Mesenchymal stem cell (in vitro differentiated cells and primary cell): ENCODE measurements around the gene SMYD4.

ENCODE experiments used
- DNase-seq: peaks from one replicate; pipeline ENCODE4 v3.0.0-alpha.2; 2013
- H2AFZ ChIP-seq: one replicate; pipeline ENCODE4 v1.6.1; 2013; ENCODE audit warnings: low read depth, mild to moderate bottlenecking, control low read depth, inconsistent platforms, low read length, moderate library complexity
- H2AK5ac ChIP-seq: 2 replicates; pipeline ENCODE4 v1.6.1; 2013; ENCODE audit warnings: low read length, moderate library complexity, mild to moderate bottlenecking, inconsistent platforms; ENCODE audit not compliant: severe bottlenecking
- H2BK120ac ChIP-seq: one replicate; pipeline ENCODE4 v1.6.1; 2013; ENCODE audit warnings: low read depth, mild to moderate bottlenecking, inconsistent platforms, low read length, moderate library complexity
- H2BK12ac ChIP-seq, 2 experiments: one replicate each; pipeline ENCODE4 v1.6.1; 2013; ENCODE audit warnings: inconsistent platforms in 2 of 2, low read length in 2 of 2, mild to moderate bottlenecking in 2 of 2, moderate library complexity in 2 of 2, control low read depth in 1 of 2
- H2BK15ac ChIP-seq: one replicate; pipeline ENCODE4 v1.6.1; 2013; ENCODE audit warnings: mild to moderate bottlenecking, low read depth, inconsistent platforms; ENCODE audit not compliant: poor library complexity, severe bottlenecking
- H2BK5ac ChIP-seq: 2 replicates; pipeline ENCODE4 v1.6.1; 2013; ENCODE audit warnings: low read depth, mild to moderate bottlenecking, low read length, control low read depth, inconsistent platforms; ENCODE audit not compliant: poor library complexity, severe bottlenecking
- H3K14ac ChIP-seq, 2 experiments: one replicate each; pipeline ENCODE4 v1.6.1; 2013; ENCODE audit warnings: inconsistent platforms in 2 of 2, low read length in 2 of 2, control low read depth in 1 of 2, mild to moderate bottlenecking in 1 of 2, moderate library complexity in 1 of 2
- H3K18ac ChIP-seq, 2 experiments: one replicate each; pipeline ENCODE4 v1.6.1; 2013; ENCODE audit warnings: inconsistent platforms in 2 of 2, low read length in 2 of 2, control low read depth in 1 of 2, low read depth in 1 of 2, mild to moderate bottlenecking in 1 of 2
- H3K23ac ChIP-seq, 2 experiments: one replicate each; pipeline ENCODE4 v1.6.1; 2013; ENCODE audit warnings: inconsistent platforms in 2 of 2, low read length in 2 of 2, mild to moderate bottlenecking in 2 of 2, moderate library complexity in 2 of 2, control low read depth in 1 of 2
- H3K27ac ChIP-seq: 2 replicates; pipeline ENCODE4 v1.5.1; 2013; ENCODE audit warnings: mild to moderate bottlenecking, moderate library complexity, low read length, control low read depth, inconsistent platforms; ENCODE audit not compliant: poor library complexity, severe bottlenecking
- H3K27me3 ChIP-seq, 2 experiments: 2 replicates each; pipeline versions ENCODE4 v1.6.1 to v1.7.0; 2013; ENCODE audit warnings: low read length in 2 of 2, mild to moderate bottlenecking in 2 of 2, moderate library complexity in 2 of 2, control low read depth in 1 of 2, inconsistent platforms in 1 of 2; ENCODE audit not compliant: control insufficient read depth in 1 of 2, insufficient read depth in 1 of 2
- H3K36me3 ChIP-seq, 2 experiments: 2 replicates each; pipeline versions ENCODE4 v1.6.1 to v1.7.0; 2013; ENCODE audit warnings: low read length in 2 of 2, control low read depth in 1 of 2, inconsistent platforms in 1 of 2, low read depth in 1 of 2, mild to moderate bottlenecking in 1 of 2; ENCODE audit not compliant: insufficient read depth in 2 of 2, control insufficient read depth in 1 of 2
- H3K4ac ChIP-seq, 2 experiments: one replicate each; pipeline ENCODE4 v1.6.1; 2013; ENCODE audit warnings: inconsistent platforms in 2 of 2, low read length in 2 of 2, mild to moderate bottlenecking in 2 of 2, moderate library complexity in 2 of 2, control low read depth in 1 of 2, low read depth in 1 of 2
- H3K4me1 ChIP-seq: 2 replicates; pipeline ENCODE4 v1.6.1; 2013; ENCODE audit warnings: low read depth, low read length, control low read depth; ENCODE audit not compliant: control insufficient read depth, insufficient read depth
- H3K4me2 ChIP-seq: 2 replicates; pipeline ENCODE4 v1.6.1; 2013; ENCODE audit warnings: low read length, mild to moderate bottlenecking, inconsistent platforms; ENCODE audit not compliant: poor library complexity, severe bottlenecking
- H3K4me3 ChIP-seq, 2 experiments: 2 replicates each; pipeline versions ENCODE4 v1.5.1 to v1.7.0; 2013; ENCODE audit warnings: low read length in 2 of 2, mild to moderate bottlenecking in 2 of 2, control low read depth in 1 of 2, low read depth in 1 of 2; ENCODE audit not compliant: insufficient read depth in 1 of 2
- H3K79me1 ChIP-seq: replicated peaks from 2 replicates; pipeline ENCODE4 v1.6.1; 2013; ENCODE audit warnings: mild to moderate bottlenecking, control low read depth, low read length, inconsistent platforms; ENCODE audit not compliant: poor library complexity, severe bottlenecking
- H3K9ac ChIP-seq: 2 replicates; pipeline ENCODE4 v1.7.0; 2013; ENCODE audit warnings: mild to moderate bottlenecking, low read length, moderate library complexity
- H3K9me3 ChIP-seq: 2 replicates; pipeline ENCODE4 v1.7.0; 2013; ENCODE audit warnings: mild to moderate bottlenecking, low read length; ENCODE audit not compliant: control insufficient read depth
- H4K8ac ChIP-seq: one replicate; pipeline ENCODE4 v1.6.1; 2013; ENCODE audit warnings: inconsistent platforms, mild to moderate bottlenecking, low read length, moderate library complexity
- H4K91ac ChIP-seq: one replicate; pipeline ENCODE4 v1.6.1; 2013; ENCODE audit warnings: mild to moderate bottlenecking, low read length, inconsistent platforms
- WGBS: methylation state at CpG from one replicate; pipeline ENCODE4 v1.1.7; 2013; ENCODE audit warnings: mixed read lengths; 5-methylcytosine and 5-hydroxymethylcytosine counted together

The SMYD4 gene

GRCh38 chr17:1758807-1759206 is 70.9 kb downstream of the SMYD4 start:
- H3K18ac ChIP-seq: no peak overlapping the region
- H2BK12ac ChIP-seq: no peak overlapping the region
- no peak overlapping the region for H3K14ac ChIP-seq
- H2BK15ac ChIP-seq: no peak overlapping the region
- no peak overlapping the region for H3K9ac ChIP-seq
- H3K4me1 ChIP-seq: peaks cover 36% of the 10 kb centered on the region
- H2AK5ac ChIP-seq: no peak overlapping the region
- DNase-seq: no peak
- H4K91ac ChIP-seq: no peak overlapping the region
- no peaks in the 10 kb centered on the region for H3K36me3 ChIP-seq
- H2BK5ac ChIP-seq: no peak overlapping the region
- no peak overlapping the region for H2BK120ac ChIP-seq
- no peak overlapping the region for H3K4me2 ChIP-seq
- 94% methylated on average over 13 of the region's 15 CpGs for WGBS
- no peaks in the 10 kb centered on the region for H3K79me1 ChIP-seq
- H2AFZ ChIP-seq: no peak overlapping the region
- H3K27me3 ChIP-seq: no peaks in the 10 kb centered on the region
- H3K9me3 ChIP-seq: no peaks in the 10 kb centered on the region
- no peak overlapping the region for H3K4ac ChIP-seq
- no peak overlapping the region for H4K8ac ChIP-seq
- H3K27ac ChIP-seq: no peak overlapping the region
- no peak overlapping the region for H3K4me3 ChIP-seq
- no peak overlapping the region for H3K23ac ChIP-seq

- no peak overlapping the region for H3K9ac ChIP-seq
- peak overlapping the region in 1 of 2 experiments; percentile 58 for H3K18ac ChIP-seq
- H3K36me3 ChIP-seq: no peaks in the 10 kb centered on the region
- no peak overlapping the region for H3K27ac ChIP-seq
- H2AFZ ChIP-seq: no peak overlapping the region
- no peak for DNase-seq
- peak overlapping the region; percentile 54 for H4K8ac ChIP-seq
- no peak overlapping the region for H2AK5ac ChIP-seq
- no peaks in the 10 kb centered on the region for H3K79me1 ChIP-seq
- no peak overlapping the region for H3K4me3 ChIP-seq
- H2BK5ac ChIP-seq: no peak overlapping the region
- WGBS: 39% methylated on average over 17 of the region's 17 CpGs
- H3K23ac ChIP-seq: no peak overlapping the region
- no peak overlapping the region for H3K4ac ChIP-seq
- peaks cover 28% of the 10 kb centered on the region for H3K4me1 ChIP-seq
- no peaks in the 10 kb centered on the region for H3K27me3 ChIP-seq
- no peak overlapping the region for H3K4me2 ChIP-seq
- peak overlapping the region in 1 of 2 experiments; percentile 23 for H2BK12ac ChIP-seq
- H3K14ac ChIP-seq: no peak overlapping the region
- no peaks in the 10 kb centered on the region for H3K9me3 ChIP-seq
- no peak overlapping the region for H2BK120ac ChIP-seq
- H4K91ac ChIP-seq: no peak overlapping the region
- no peak overlapping the region for H2BK15ac ChIP-seq
These were observed 73.9 kb downstream of the SMYD4 start for GRCh38 chr17:1755827-1756262.

GRCh38 chr17:1755252-1755826 is 74.4 kb downstream of the SMYD4 start:
- Histone ChIP-seq H4K8ac (peak overlapping the region; percentile 54), H2BK120ac (no peak overlapping the region), H3K18ac (peak overlapping the region in 1 of 2 experiments; percentile 58), H3K9ac (no peak overlapping the region), H3K4me2 (no peak overlapping the region), H3K27ac (no peak overlapping the region), H2BK15ac (no peak overlapping the region), H3K4me1 (peaks cover 28% of the 10 kb centered on the region), H3K4ac (peak overlapping the region in 1 of 2 experiments; percentile 11), H3K9me3 (no peaks in the 10 kb centered on the region), H3K79me1 (no peaks in the 10 kb centered on the region), H2AFZ (no peak overlapping the region), H4K91ac (peak overlapping the region; percentile 58), H3K36me3 (no peaks in the 10 kb centered on the region), H2BK5ac (no peak overlapping the region), H3K14ac (no peak overlapping the region), H3K4me3 (no peak overlapping the region), H3K27me3 (no peaks in the 10 kb centered on the region), H3K23ac (no peak overlapping the region), H2AK5ac (no peak overlapping the region), H2BK12ac (peak overlapping the region in 1 of 2 experiments; percentile 76)
- no peak for DNase-seq
- 89% methylated on average over 19 of the region's 20 CpGs for WGBS

DNA sequence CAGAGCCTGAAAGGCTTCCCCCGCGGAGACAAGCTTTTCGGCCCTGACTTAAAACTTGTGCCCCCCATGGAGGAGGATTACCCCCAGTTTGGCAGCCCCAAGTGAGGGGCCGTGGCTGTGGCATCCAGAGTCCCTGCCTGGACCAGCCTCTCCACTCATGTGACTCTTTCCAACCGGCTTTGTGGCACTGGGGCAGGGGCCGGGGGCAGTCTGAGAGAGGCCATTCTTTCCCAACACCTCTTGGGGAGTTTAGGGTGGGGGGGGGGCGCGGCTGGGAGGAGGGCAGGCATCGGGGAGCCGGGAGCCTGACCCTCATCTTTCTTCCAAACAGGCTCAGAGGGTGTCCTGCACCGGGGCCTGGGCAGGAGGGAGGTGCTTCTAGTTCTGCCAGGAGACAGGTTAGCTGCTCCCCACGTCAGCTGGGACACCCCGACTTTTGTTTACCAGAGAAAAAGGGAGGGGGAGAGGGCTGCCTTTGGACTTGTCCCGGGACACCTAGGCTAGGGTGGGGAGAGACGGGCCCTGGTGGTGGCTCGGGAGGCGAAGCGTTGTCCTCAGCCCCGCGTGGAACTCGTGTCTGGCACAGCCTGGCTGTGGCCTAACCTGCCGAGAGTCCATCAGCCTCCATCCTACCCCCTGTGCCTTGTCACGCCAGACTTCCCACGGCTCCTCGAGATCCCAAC is 75.1 kb downstream of the SMYD4 start:
- peak overlapping the region in 1 of 2 experiments; percentile 68 for H3K14ac ChIP-seq
- H3K4me2 ChIP-seq: no peak overlapping the region
- no peaks in the 10 kb centered on the region for H3K36me3 ChIP-seq
- no peak overlapping the region for H2BK120ac ChIP-seq
- peaks cover 28% of the 10 kb centered on the region for H3K4me1 ChIP-seq
- H4K91ac ChIP-seq: no peak overlapping the region
- no peaks in the 10 kb centered on the region for H3K79me1 ChIP-seq
- H2AK5ac ChIP-seq: no peak overlapping the region
- no peak for DNase-seq
- H3K23ac ChIP-seq: no peak overlapping the region
- H2BK15ac ChIP-seq: peak overlapping the region; percentile 2
- WGBS: 85% methylated on average over 24 of the region's 25 CpGs
- no peak overlapping the region for H3K27ac ChIP-seq
- H2AFZ ChIP-seq: no peak overlapping the region
- H2BK5ac ChIP-seq: no peak overlapping the region
- no peak overlapping the region for H3K9ac ChIP-seq
- H3K27me3 ChIP-seq: no peaks in the 10 kb centered on the region
- H3K4ac ChIP-seq: peak overlapping the region in 1 of 2 experiments; percentile 40
- peak overlapping the region in 1 of 2 experiments; percentile 18 for H3K18ac ChIP-seq
- peak overlapping the region in 1 of 2 experiments; percentile 21 for H2BK12ac ChIP-seq
- no peaks in the 10 kb centered on the region for H3K9me3 ChIP-seq
- H4K8ac ChIP-seq: no peak overlapping the region
- no peak overlapping the region for H3K4me3 ChIP-seq
